NCI-H2227 (cell line): ENCODE results near the gene PIERCE2.
"Not testable (repeated sequence)": the region's sequence is repeated elsewhere in the genome, so short reads cannot be mapped to it uniquely, and the experiment has no call there.

ENCODE experiments used
- DNase-seq: peaks from one replicate; lab custom pipeline; 2025; ENCODE audit not compliant: unreplicated experiment; lab: John Stamatoyannopoulos, UW

Gene PIERCE2, protein sequence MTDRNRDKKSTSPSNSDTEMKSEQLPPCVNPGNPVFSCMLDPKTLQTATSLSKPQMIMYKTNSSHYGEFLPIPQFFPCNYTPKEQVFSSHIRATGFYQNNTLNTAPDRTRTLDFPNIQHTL

DNA sequence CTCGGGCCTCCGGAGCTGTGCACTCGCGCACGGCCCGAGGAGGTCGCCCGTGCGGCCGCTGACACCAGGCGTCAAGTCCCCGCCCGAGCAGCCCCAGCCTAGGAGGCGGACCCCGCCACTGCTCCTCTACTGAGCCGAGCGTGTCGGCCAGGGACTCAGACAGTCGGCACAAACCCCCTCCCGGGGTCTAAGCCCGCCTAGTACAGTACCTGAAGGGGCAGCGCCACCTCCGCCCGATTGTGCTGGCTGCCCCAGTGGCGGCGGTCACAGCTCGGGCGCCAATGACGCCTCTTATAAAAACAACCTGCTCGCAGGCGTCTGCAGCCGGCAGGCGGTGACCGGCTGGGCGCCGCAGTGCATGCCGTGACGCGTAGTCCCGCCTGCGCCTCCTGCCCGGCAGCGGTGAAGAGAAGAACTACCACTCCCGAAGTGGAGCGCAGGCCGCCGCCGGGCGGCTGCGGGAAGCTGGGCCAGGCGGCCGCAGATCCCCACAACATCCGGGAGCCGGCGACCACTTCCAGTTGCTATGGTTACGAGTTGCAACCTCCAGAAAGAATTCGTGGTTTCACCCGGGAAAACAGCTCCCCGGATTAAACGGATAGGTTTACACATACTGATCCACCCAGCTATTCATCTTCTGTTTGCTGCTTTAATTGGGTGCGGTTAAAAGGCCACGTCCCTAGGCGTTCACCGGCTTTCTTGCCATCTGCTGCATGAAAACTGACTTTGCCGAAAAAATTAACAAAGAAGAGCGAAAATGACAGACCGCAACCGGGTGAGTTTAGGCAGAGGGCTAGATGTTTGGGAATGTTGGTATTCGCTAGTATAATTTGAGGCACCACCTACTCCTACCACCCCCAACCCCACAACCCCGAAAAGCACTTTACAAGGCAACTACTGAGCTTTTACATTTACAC, at the start of gene PIERCE2, which contains the start of gene CCPG1:
TSS of gene PIERCE2 (plus strand) at position 484 of the 917 bp plus-strand sequence. CDS start at position 758, 274 bp downstream.
TSS of gene CCPG1 (minus strand) at position 348 of the 917 bp plus-strand sequence. CDS start 18,935 bp downstream, outside the sequence.
- peak; percentile 95 for DNase-seq

DNA sequence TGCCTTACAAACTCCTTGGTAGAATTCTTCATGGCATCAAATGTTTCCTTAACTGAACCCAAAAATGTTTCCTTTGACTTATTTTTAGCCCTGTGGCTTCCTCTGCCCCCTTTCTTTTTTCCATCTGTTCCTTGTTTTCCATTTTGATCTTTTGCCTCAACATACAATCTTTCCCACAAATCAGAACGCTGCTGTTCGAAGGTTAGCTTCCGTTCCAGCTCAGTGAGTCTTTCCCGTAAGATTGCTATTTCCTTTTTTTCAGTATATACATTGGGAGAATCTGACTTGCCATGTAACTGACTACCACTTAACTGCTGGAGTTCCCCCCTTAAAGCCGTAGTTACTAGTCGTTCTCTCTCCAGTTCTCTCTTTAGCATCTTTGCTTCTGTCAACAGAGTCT, 48.0 kb upstream of the PIERCE2 start:
- DNase-seq, result no peak

DNA sequence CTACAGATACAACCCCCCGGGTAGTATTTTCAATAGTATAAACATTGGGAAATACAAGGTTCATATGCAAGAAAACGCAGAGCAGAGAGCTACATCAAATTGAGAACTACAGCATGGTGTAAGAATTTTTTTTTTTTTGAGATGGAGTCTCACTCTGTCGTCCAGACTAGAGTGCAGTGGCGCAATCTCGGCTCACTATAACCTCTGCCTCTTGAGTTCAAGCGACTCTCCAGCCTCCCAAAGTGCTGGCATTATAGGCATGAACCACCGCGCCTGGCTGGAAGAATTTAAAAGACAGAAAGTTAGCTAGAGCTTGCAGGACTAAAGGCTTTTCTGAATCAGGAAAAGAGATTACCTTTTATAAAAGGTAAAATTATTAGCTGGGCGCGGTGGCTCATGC, 47.2 kb upstream of the PIERCE2 start:
- no peak for DNase-seq

DNA sequence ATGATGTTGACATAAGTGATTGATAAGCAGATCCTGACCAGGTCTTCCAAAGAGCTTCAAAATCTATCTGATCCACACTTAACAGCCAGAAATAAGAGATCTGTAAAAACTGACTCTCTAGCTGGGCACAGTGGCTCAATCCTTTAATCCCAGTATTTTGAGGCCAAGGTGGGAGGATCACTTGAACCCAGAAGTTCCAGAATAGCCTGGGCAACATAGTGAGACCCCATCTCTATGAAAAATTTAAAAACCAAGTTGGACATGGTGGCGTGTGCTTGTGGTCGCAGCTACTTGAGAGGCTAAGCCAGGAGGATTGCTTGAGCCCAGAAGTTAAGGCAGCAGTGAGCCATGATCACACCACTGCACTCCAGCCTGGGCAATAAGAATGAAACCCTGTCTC, 45.7 kb upstream of the PIERCE2 start:
- DNase-seq, result no peak

DNA sequence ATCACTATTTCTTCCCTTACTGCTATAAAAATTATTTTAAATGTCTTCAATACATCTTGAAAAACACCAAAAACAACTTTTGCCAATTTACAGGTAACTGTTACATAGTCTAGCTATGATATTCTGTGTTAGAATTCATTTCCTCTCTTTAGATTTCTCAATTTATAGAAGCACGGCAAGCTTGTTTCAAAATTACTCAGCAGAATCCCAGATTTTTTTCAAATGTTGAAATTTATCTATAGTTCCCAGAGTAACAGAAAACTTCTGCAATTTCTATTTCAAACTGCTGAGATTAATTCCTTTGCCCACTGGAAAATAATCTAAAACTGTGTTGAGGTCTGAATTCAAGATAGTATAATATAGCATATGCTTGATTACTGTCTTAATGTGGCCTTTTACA, 41.3 kb upstream of the PIERCE2 start:
- DNase-seq, result no peak

DNA sequence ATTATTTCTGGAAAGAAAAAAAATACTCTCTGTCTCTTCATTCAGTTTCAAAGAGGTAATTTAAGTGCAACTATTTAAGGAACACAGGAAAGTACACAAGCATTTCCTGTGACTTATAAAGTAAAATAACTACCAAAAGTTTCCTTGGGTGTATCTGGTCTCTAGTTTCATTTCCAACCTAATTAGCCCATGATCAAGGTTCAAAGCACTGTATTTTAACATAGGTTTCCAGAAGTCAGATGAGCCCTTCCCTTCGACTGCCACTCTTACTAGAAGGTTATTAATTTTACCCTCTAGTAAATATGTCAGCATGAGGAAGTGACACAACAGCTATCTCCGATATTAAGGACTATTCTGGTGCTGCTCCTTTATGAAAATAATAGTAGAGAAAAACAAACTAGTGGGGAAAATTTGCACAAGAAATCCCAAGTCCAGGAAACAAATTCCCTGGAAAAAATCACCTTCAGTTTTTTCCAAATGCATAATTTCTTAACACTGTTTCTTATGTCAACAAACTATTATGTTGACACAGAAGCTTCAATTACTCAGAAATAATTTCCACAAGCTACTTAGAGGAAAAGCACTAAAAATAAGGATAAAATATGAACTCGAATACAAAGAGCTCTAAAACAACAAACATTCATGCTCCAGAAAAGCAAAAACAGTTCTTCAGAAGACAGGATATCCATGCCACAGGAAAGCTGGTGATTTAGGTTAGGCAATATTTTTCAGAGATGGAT, 35.4 kb upstream of the PIERCE2 start:
- DNase-seq, result no peak

DNA sequence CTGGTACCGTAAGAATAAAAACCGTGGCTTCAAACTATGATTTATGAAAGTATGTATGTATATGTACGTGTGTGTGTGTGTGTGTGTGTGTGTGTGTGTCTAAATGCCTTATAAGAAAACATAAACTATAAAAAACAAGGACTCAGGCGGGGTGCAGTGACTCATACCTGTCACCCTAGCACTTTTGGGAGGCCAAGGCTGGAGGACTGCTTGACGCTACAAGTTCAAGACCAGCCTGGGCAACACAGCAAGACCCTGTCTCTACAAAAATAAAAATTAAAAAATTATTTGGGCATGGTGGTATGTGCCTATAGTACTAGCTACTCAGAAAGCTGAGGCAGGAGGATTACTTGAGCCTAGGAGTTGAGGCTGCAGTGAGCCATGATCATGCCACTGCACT, 29.2 kb upstream of the PIERCE2 start:
- no peak for DNase-seq

DNA sequence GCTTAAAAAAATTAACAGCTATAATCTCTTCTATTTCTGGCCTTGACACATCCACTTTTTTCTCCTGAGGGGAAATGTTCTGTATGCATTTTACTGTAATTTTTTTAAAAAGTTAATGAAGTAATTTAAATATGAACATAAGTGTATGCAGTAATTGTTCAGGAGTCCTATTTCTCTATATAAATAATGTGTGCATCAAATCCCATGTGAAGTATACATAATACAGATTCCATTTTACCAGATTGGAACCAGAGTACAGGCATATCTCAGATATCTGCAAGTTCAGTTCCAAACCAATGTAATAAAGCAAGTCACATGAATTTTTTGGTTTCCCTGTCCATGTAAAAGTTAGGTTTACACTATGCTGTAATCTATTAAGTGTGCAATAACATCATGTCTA, 26.7 kb upstream of the PIERCE2 start:
- DNase-seq, result no peak

DNA sequence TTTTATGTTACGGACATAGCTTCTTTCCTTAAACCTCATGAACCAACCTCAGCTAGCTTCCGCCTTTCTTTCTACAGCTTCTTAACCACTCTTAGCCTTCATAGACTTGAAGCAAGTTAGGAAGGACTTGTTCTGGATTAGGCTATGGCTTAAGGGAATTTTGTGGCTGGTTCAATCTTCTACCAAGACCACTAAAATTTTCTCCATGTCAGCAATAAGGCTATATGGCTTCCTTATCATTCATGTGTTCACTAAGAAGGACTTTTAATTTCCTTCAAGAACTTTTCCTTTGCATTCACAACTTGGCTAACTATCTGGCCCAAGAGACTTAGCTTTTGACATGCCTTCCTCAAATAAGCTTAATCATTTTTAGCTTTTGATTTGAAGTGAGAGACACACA, 24.6 kb upstream of the PIERCE2 start:
- no peak for DNase-seq

DNA sequence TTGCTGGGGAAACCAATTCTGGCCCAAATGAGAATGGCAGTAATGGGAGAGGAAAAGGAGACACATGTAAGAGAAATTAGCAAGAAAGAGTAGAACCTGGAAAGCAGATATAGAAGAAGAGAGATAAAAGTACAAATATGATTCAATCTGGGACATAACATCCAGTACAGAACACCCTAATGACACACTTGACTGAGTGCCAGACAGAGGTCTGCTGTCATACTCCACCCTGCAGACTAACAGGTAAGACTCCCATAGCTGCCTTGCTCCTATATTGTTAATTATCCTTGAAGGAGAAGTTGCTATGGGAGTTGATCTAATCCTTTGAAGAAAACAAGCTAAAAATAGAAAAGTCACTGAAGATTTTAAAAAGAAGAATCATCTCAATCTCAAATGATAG, 21.3 kb upstream of the PIERCE2 start:
- DNase-seq, result no peak

DNA sequence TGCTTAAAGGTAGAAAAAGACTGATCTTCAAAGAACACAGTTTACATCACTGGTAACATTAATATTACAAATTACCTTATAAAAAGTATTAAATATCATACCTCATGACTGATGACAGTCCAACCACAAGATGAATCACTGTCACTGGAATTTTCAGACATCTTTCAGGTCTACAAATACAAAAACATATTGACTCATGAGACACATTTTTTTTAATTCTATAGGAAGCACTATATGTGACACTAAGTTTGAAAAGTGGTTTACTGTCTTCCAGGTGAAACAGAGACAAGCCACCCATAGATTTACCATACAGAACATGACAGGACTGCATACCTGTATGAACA, 19.1 kb upstream of the PIERCE2 start:
- no peak for DNase-seq

DNA sequence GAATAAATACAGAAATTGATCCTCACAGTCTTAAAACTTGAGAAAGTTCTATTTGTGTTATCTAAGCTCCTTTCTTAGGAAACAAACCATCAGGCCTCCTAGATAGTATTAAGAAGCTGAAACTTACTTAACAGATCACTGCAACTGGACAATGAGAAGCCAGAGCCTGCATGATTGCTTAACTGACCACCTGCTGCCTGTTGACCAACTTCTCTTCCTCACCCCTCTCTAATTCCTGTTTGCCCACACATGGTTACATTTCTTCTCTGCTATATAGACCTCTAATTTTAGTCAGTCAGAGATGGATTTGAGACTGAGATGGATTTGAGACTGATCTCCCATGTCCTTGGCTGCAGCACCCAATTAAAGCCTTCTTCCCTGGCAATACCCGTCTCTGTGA, 13.6 kb upstream of the PIERCE2 start:
- no peak for DNase-seq

DNA sequence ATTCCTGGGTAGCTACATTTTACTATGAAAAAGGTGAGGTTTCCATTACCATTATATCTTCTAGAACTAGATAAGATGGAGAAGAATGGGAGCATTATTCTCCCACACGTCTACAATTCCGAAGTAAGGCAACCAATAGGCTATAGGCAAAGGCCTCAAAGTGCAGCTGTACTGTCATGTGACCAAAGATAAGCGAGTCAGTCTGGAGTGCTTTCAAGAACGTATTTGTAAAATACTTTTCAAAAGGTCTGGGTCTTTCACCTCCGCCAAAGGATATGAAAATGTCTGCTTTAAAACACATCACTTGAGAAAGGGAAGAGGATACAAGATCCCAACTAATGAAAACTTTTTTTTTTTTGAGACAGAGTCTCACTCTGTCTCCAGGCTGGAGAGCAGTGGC, 10.1 kb upstream of the PIERCE2 start:
- no peak for DNase-seq

DNA sequence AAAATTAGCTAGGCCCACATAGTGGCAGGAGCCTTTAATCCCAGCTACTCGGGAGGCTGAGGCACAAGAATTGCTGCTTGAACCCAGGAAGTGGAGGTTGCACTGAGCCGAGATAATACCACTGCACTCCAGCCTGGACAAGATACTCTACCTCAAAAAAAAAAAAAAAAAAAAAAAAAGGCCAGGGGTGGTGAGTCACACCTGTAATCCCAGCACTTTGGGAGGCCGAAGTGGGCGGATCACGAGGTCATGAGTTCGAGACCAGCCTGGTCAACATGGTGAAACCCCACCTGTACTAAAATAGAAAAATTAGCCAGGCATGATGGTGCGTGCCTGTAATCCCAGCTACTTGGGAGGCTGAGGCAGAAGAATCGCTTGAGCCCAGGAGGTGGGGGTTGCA, 8.2 kb upstream of the PIERCE2 start:
- not testable (repeated sequence) for DNase-seq

DNA sequence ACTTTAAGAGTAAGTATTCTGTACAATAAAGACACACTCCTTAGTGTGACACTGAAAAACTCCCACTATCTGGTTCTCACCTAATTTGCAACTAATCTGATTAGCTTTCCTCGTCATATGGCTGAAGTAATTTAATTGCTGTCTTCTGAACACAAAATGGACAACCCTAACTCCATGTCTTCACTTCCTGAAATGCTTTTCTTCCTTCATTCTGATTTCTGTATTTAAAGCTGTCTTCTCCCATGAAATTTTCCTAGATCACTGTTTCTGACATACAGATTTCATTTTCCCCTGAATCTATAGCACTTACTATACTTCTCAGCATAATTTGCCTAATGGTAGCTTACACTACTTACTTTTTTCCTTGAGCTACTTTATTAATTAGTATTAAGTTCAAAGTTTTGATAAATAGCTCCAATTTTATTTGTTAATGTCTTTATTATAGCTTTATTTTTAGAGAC, 6.5 kb upstream of the PIERCE2 start:
- DNase-seq, result no peak

DNA sequence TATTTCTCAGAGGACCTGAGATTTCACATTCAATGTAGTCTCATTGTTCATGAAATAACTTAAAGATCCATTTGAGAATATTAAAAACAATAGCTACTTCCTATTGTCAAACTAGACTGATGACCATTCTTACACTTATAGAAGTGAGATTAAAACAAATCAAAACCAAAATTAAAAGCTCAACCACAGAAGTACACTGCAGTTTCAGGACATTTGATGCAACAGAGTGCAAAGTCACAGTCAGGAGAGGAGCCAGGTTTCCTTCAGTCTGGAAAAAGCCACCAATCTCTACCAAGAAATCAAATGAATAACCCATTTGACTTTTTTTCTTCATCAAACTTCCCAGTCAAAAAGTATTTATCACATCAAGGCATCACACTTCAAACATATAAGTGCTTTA, 5.6 kb upstream of the PIERCE2 start:
- no peak for DNase-seq

DNA sequence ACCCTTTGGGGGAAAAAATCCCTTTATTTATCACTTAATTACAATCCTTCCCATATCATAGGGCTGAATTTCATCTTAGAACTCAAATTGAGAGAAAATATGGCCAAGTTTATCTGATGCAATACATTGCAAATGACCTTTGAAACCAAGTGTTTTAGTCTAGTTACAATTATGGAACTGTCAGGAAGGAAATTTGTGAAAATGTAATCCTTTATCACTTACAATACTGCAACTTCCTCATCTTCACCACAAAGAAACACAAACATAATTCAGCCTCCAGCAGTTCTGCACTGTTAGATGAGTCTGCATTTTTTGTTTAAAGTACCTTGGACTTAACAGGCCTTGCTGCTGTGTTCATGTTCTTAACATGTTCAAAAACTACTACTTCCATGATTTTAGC, 4.8 kb upstream of the PIERCE2 start:
- no peak for DNase-seq

DNA sequence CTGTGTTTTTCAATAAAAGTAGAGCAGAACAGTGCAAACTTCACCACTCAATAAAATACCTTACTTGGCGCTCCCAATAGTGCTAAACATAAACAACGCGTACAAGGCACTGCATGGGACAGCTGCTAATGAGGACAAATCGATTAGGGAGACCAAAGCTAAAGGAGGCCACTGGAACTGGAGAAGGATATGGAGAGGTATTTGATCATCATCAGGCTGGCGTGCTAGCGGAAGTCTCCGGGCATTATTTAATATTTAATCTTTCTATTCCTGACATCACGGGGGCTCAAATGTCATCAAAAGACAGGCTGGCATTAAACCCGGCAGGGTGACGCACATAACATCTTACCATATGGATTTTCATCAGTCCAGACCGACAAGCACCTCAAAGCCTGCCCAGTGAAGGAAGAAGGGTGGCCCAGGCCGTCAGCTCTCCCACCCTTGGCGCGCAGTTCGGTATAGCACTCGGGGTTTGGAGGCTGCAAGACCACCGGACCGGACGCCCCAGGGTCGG, 740 bp upstream of the PIERCE2 start:
- peak; percentile 52 for DNase-seq

DNA sequence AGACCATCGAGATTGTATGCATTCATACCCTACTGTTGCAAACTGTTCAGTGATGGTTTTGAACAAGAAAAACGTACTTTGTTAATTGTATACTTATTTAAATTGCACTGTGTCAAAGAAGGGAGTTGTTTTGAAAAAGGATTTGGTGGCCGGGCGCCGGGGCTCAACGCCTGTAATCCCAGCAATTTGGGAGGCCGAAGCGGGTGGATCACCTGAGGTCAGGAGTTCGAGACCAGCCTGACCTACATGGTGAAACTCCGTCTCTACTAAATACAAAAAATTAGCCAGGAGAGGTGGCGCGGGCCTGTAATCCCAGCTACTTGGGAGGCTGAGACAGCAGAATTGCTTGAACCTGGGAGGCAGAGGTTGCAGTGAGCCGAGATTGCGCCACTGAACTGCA, 681 bp downstream of the PIERCE2 start:
- not testable (repeated sequence) for DNase-seq

DNA sequence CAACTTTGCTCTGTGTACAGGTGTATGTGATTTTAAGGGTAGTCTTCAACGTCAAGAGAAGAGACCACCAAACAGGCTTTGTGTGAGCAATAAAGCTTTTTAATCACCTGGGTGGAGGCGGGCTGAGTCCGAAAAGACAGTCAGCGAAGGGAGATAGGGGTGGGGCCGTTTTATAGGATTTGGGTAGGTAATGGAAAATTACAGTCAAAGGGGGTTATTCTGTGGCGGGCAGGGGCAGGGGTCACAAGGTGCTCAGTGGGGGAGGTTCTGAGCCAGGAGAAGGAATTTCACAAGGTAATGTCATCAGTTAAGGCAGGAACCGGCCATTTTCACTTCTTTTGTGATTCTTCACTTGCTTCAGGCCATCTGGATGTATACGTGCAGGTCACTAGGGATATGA, 9.4 kb downstream of the PIERCE2 start:
- DNase-seq, result not testable (repeated sequence)

DNA sequence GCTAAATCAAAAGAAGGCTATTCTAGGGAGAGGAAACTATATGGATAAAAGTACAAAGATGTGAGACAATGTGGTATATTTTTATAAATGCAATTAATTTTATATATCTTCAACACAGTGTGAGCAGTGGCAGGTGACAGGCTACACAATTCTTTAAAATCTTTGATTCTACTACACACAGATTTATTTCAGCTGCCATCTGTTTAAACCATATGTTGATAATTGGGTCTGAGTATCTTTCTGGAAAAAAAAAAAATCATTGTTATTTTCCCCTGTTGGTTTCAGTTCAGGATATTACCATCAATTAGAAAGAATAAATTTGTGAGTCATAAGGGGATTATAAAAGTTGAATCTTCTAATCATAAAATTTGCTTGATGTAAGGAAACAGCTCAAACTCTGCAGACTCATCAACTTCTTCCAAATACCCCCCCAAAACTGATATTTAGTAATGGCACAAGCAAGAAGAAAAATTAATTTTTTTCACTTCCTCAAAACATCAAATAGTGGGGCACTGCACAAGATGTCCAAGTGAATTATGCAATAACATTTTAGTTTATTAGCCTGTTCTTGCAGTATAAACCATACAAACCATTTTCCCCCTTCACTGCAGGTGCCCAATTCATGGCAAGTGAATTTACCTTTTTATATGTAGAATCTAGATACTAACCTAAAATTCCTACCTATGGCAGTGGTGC, 12.0 kb downstream of the PIERCE2 start:
- DNase-seq, result no peak
